GM23338 (cell line): ENCODE measurements around the gene FAM72A.
"Not testable (repeated sequence)": the region's sequence is repeated elsewhere in the genome, so short reads cannot be mapped to it uniquely, and the experiment has no call there.

Experiments used
- CTCF ChIP-seq, 2 experiments: fragments of 200-600 bp in 1 of 2; sonication (generic) in 1 of 2; conservative IDR thresholded peaks; 2 replicates each; pipeline versions ENCODE4 v1.5.1 to v1.6.1; 2016 to 2017; ENCODE audit warnings: antibody characterized with exemption in 2 of 2, low read depth in 2 of 2, mild to moderate bottlenecking in 2 of 2, moderate library complexity in 1 of 2
- POLR2AphosphoS5 ChIP-seq: IDR thresholded peaks from 2 replicates; pipeline ENCODE4 v1.6.1; 2016; ENCODE audit warnings: antibody characterized with exemption, low read depth
- REST ChIP-seq: IDR thresholded peaks from one replicate; pipeline ENCODE4 v1.6.1; 2018; ENCODE audit warnings: antibody characterized with exemption; ENCODE audit not compliant: unreplicated experiment

GRCh38 chr1:206196748-206197424 is 5.8 kb downstream of the FAM72A start:
- TF ChIP-seq REST; CTCF (conservative IDR thresholded peaks at IDR 0.05; ENCODE audit: low read depth in 2 of 2); POLR2AphosphoS5: not testable (repeated sequence)
